Liver (tissue), 9 donors: ENCODE measurements around the gene BCR. TPM values are rescaled to one million over a fixed set of nuclear protein-coding genes. Genes with fewer than 3 reads are reported as not detected.

ENCODE experiments used
- DNase-seq: peaks from one replicate; pipeline ENCODE4 v3.0.0-alpha.2; 2017; ENCODE audit warnings: low spot score
- H3K27ac ChIP-seq, 2 donors: one replicate each; pipeline ENCODE4 v1.7.0; 2013; ENCODE audit warnings: inconsistent platforms in 2 of 2, low read length in 2 of 2, control low read depth in 1 of 2, low read depth in 1 of 2, mild to moderate bottlenecking in 1 of 2
- H3K27me3 ChIP-seq, 4 donors: one replicate each; pipeline versions ENCODE4 v1.6.1 to v1.7.0; 2013; ENCODE audit warnings: low read length in 3 of 4, inconsistent platforms in 1 of 4, mild to moderate bottlenecking in 1 of 4, moderate library complexity in 1 of 4; ENCODE audit not compliant: control insufficient read depth in 4 of 4, insufficient read depth in 4 of 4
- H3K36me3 ChIP-seq, 4 donors: one replicate each; pipeline versions ENCODE4 v1.6.1 to v1.7.0; 2013; ENCODE audit warnings: low read length in 3 of 4, mild to moderate bottlenecking in 3 of 4, low read depth in 1 of 4, moderate library complexity in 1 of 4; ENCODE audit not compliant: control insufficient read depth in 4 of 4, insufficient read depth in 3 of 4
- H3K4me1 ChIP-seq, 4 donors: one replicate each; pipeline versions ENCODE4 v1.6.1 to v1.7.0; 2013; ENCODE audit warnings: low read length in 3 of 4, mild to moderate bottlenecking in 3 of 4, moderate library complexity in 1 of 4; ENCODE audit not compliant: control insufficient read depth in 4 of 4, insufficient read depth in 4 of 4
- H3K4me3 ChIP-seq, 3 donors: one replicate each; pipeline versions ENCODE4 v1.6.1 to v1.7.0; 2013; ENCODE audit warnings: low read length in 3 of 3, control low read depth in 1 of 3, low read depth in 1 of 3, mild to moderate bottlenecking in 1 of 3
- H3K9ac ChIP-seq, 2 donors: one replicate each; pipeline ENCODE4 v1.7.0; 2013; ENCODE audit warnings: low read length in 2 of 2, mild to moderate bottlenecking in 2 of 2, moderate library complexity in 2 of 2, control low read depth in 1 of 2, low read depth in 1 of 2
- H3K9me3 ChIP-seq, 4 donors: one replicate each; pipeline versions ENCODE4 v1.6.1 to v1.7.0; 2013; ENCODE audit warnings: low read length in 3 of 4; ENCODE audit not compliant: control insufficient read depth in 4 of 4
- ATF3 ChIP-seq: IDR thresholded peaks from 2 replicates; pipeline ENCODE4 v1.6.1; 2016; ENCODE audit warnings: antibody characterized with exemption
- CTCF ChIP-seq: fragments of 150-350 bp; IDR thresholded peaks from 2 replicates; pipeline ENCODE4 v1.5.1; 2017; ENCODE audit warnings: improper control_type of control experiment, low read depth, low read length; ENCODE audit not compliant: missing input control
- EGR1 ChIP-seq, 2 donors: IDR thresholded peaks; 2 replicates each; pipeline ENCODE4 v1.6.1; 2016 to 2018; ENCODE audit warnings: antibody characterized with exemption in 2 of 2, low read depth in 2 of 2
- FOXA1 ChIP-seq: IDR thresholded peaks from 2 replicates; pipeline ENCODE4 v1.6.1; 2016; ENCODE audit warnings: antibody characterized with exemption
- FOXA2 ChIP-seq: IDR thresholded peaks from 2 replicates; pipeline ENCODE4 v1.6.1; 2016; ENCODE audit warnings: antibody characterized with exemption
- GABPA ChIP-seq, 2 donors: IDR thresholded peaks in 1 of 2; conservative IDR thresholded peaks in 1 of 2; 2 replicates each; pipeline ENCODE4 v1.6.1; 2016; ENCODE audit warnings: antibody characterized with exemption in 2 of 2, mild to moderate bottlenecking in 1 of 2, moderate library complexity in 1 of 2
- HNF4A ChIP-seq, 2 donors: conservative IDR thresholded peaks; 2 replicates each; pipeline ENCODE4 v1.6.1; 2016; ENCODE audit warnings: antibody characterized with exemption in 2 of 2, mild to moderate bottlenecking in 2 of 2
- HNF4G ChIP-seq: IDR thresholded peaks from 2 replicates; pipeline ENCODE4 v1.6.1; 2016; ENCODE audit warnings: antibody characterized with exemption
- JUND ChIP-seq, 2 donors: IDR thresholded peaks; 2 replicates each; pipeline ENCODE4 v1.6.1; 2016; ENCODE audit warnings: antibody characterized with exemption in 2 of 2
- MAX ChIP-seq: IDR thresholded peaks from 2 replicates; pipeline ENCODE4 v1.6.1; 2016; ENCODE audit warnings: antibody characterized with exemption
- NR2F2 ChIP-seq: IDR thresholded peaks from 2 replicates; pipeline ENCODE4 v1.6.1; 2016; ENCODE audit warnings: antibody characterized with exemption
- RAD21 ChIP-seq, 2 donors: IDR thresholded peaks; 2 replicates each; pipeline ENCODE4 v1.6.1; 2016; ENCODE audit warnings: antibody characterized with exemption in 2 of 2, mild to moderate bottlenecking in 2 of 2
- REST ChIP-seq: IDR thresholded peaks from 2 replicates; pipeline ENCODE4 v1.6.1; 2016; ENCODE audit warnings: antibody characterized with exemption, mild to moderate bottlenecking
- RXRA ChIP-seq, 2 donors: IDR thresholded peaks; 2 replicates each; pipeline ENCODE4 v1.6.1; 2017 to 2018; ENCODE audit warnings: antibody characterized with exemption in 2 of 2, mild to moderate bottlenecking in 1 of 2
- SP1 ChIP-seq: IDR thresholded peaks from 2 replicates; pipeline ENCODE4 v1.6.1; 2018; ENCODE audit warnings: antibody characterized with exemption, mild to moderate bottlenecking
- TAF1 ChIP-seq: conservative IDR thresholded peaks from 2 replicates; pipeline ENCODE4 v1.6.1; 2016; ENCODE audit warnings: antibody characterized with exemption, mild to moderate bottlenecking
- YY1 ChIP-seq: IDR thresholded peaks from 2 replicates; pipeline ENCODE4 v1.6.1; 2016; ENCODE audit warnings: antibody characterized with exemption, mild to moderate bottlenecking
- ZBTB33 ChIP-seq: IDR thresholded peaks from 2 replicates; pipeline ENCODE4 v1.6.1; 2016; ENCODE audit warnings: antibody characterized with exemption
- WGBS: extraction: QIAGEN DNeasy Blood & Tissue Kit; methylation state at CpG from one replicate; pipeline ENCODE4 v1.1.7; 2013; 5-methylcytosine and 5-hydroxymethylcytosine counted together
- polyA plus RNA-seq, 2 donors: library from polyadenylated mRNA; stranded (reverse) in 1 of 2; unstranded in 1 of 2; fragments of 200-250 nt in 1 of 2; fragments of >200 nt in 1 of 2; fragmentation: Nextera tagmentation in 1 of 2; extraction: Ambion mirVana in 1 of 2; gene quantifications; one replicate each; pipeline versions ENCODE4 v1.2.1 to v1.2.3, GENCODE V29; 2013 to 2015
- total RNA-seq, 2 donors: library from RNA; depleted of rRNA; stranded (reverse); fragments of >200 nt; gene quantifications; one replicate each; pipeline ENCODE4 v1.2.3, GENCODE V29; 2014
- donor health status: healthy.
- donor health status: healthy.
- donor health status: healthy.
- donor health status: healthy.
- donor health status: healthy.

BCR gene
- total and polyA plus RNA-seq, 4 donors: 7.4 to 35.6 (median 18.3) TPM

GRCh38 chr22:23364389-23364788 lies 184.1 kb downstream of the BCR start (continued):
- TF ChIP-seq CTCF (no peak), YY1 (no peak)

GRCh38 chr22:23365524-23365923 lies 185.2 kb downstream of the BCR start:
- H3K9ac ChIP-seq: no peak overlapping the region
- TF ChIP-seq RAD21 (IDR thresholded peaks at IDR 0.05) (no peak), FOXA2 (no peak), ZBTB33 (no peak), NR2F2 (no peak), REST (no peak), ATF3 (no peak), TAF1 (no peak), RXRA (IDR thresholded peaks at IDR 0.05) (no peak), CTCF (no peak), SP1 (no peak), MAX (no peak), JUND (IDR thresholded peaks at IDR 0.05) (no peak), FOXA1 (no peak), GABPA (IDR thresholded peaks at IDR 0.05 in 1 of 2, conservative IDR thresholded peaks at IDR 0.05 in 1 of 2) (no peak), HNF4G (no peak), YY1 (no peak), HNF4A (conservative IDR thresholded peaks at IDR 0.05) (no peak), EGR1 (IDR thresholded peaks at IDR 0.05; ENCODE audit: low read depth in 2 of 2) (no peak)
- no peak overlapping the region for H3K4me3 ChIP-seq
- H3K36me3 ChIP-seq: no peaks in the 10 kb centered on the region
- H3K27me3 ChIP-seq: no peaks in the 10 kb centered on the region
- 92% methylated on average over 6 of the region's 6 CpGs for WGBS
- H3K4me1 ChIP-seq: no peaks in the 10 kb centered on the region
- no peak overlapping the region for H3K27ac ChIP-seq
- no peaks in the 10 kb centered on the region for H3K9me3 ChIP-seq
- no peak for DNase-seq
